Measurements from ENCODE around the gene PRDM16.

PRDM16 gene

DNA sequence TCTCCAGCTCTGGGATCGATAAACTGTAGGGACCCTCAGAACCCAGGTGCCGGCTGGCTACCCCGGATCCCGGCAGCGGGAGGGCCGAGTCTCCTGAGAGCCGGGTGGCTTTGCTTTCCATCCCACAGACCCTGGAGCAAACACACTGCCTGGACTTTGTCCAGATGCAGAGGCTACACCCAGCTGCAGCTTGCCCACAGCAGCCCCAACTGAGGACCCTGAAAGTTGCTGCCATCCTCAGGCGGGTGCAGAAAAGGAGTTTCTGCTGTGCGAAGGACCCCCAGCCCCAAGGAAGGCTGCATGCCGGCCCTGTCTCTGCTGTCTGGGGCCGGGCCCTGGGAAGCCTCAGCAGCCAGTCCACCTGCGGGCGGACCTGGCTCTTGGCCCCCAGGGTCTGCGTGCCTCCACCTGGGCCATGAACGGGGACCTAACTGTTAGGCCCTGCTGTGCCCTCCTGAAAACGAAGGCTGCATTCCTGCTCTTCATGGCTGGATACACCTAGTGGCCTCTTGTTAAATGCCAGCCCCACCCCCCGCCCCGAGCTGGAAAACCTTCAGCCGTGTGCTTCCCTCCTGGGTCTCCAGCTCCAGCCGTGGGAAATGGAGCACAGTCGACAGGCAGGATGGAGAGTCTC, 287.9 kb downstream of the PRDM16 start:
- DNase-seq (ENCODE audit: low read depth): no peak

GRCh38 chr1:3357526-3358297, 288.7 kb downstream of the PRDM16 start:
- no peak for DNase-seq (ENCODE audit: low read depth)

GRCh38 chr1:3359351-3359750, 290.3 kb downstream of the PRDM16 start:
- no peak for DNase-seq (ENCODE audit: low read depth)

GRCh38 chr1:3359756-3360440, 290.9 kb downstream of the PRDM16 start:
- no peak for DNase-seq (ENCODE audit: low read depth)

DNA sequence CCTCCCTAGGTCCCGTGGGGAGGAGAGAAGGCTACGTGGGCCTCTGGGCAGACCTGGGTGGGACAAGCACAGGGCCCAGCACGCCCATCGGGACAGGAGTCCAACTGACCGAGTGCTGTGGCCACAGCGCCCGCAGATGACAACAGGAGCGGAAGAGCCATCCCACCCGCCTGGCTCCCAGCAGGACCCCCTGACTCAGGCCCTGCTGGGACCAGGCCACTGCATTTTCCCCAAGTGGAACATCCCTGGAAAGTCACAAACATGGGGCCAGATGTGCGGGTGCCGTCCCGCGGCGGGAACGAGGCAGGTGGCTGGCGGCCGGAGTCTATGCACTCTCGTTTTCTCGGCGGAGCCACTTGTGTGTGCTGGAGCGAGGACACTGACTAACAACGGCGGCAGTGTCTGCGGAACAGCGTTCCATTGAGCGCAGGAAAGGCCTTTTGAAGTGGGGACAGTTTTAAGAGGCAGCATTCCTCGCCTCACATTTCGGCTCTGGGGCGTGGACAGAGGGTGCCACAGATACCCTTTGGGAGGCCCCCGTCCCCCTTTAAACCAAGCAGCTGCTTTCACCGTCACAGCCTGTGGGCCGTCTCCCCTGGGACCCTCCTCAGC, 291.7 kb downstream of the PRDM16 start:
- no peak for DNase-seq (ENCODE audit: low read depth)

GRCh38 chr1:3363023-3363422, 294.0 kb downstream of the PRDM16 start:
- no peak for DNase-seq (ENCODE audit: low read depth)

DNA sequence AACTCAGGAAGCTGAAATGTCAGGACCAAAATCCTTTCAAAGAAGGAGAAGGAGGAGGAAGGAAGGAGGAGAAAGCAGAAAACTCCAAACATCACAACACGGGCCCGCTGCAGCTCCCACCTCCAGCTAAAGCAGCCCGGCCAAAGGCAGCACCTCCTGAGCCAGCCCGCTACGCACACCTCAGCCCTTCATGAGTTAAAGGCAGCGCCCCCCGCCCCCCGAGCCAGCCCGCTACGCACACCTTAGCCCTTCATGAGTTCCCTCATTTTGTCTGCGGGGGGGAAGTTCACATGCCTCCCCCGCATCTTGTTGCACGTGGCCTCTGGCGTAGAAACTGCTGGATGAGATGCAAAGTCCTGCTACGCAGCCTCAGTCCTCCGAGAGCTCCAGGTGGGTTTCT, 294.8 kb downstream of the PRDM16 start:
- no peak for DNase-seq (ENCODE audit: low read depth)

GRCh38 chr1:3364551-3364950, 295.5 kb downstream of the PRDM16 start:
- DNase-seq (ENCODE audit: low read depth): no peak

DNA sequence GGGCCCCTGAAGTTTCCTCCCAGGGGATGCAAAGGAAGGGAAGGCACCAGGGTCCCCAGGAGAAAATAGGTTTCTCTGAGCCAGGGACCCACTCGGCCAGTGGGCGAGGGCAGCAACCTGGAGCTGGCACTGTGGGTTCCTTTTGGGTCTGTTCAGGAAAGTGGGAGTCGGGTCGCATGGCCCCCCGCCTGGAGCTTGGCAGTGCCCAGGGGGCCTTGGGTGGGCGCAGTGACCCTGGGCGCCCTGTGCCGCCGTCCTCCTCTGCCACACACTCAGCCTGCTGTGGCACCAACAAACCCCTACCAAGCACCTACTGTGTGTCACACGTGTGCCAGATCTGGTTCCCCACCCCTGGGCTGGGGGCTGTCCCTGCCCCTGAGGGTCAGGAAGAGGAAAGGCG, 296.0 kb downstream of the PRDM16 start:
- DNase-seq (ENCODE audit: low read depth): no peak

GRCh38 chr1:3365523-3366125, 296.6 kb downstream of the PRDM16 start:
- no peak for DNase-seq (ENCODE audit: low read depth)

- DNase-seq (ENCODE audit: low read depth): no peak
Observed at GRCh38 chr1:3366126-3367051, 297.4 kb downstream of the PRDM16 start.

GRCh38 chr1:3367376-3367775, 298.4 kb downstream of the PRDM16 start:
- DNase-seq (ENCODE audit: low read depth): no peak

DNA sequence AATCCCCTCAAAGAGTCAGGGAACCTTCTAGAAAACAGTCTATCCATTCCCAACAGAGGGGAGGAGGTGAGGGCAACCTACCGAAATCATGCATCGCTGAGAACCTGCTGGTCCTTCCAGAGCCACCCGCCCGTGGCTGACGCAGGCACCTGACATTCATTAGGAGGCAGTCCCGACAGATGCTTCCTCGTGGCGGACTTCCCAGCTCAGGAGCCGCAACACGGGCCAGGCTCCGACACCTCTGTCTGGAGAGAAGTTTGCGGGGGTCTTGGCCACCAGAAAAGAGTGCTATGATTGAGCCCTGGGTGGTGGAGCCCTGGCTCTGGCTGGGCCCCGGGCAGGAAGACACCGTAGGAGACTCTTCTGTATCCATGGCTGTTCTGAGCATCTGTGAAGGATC, 299.1 kb downstream of the PRDM16 start:
- DNase-seq (ENCODE audit: low read depth): no peak

GRCh38 chr1:3368711-3369445, 299.9 kb downstream of the PRDM16 start:
- DNase-seq (ENCODE audit: low read depth): no peak

DNA sequence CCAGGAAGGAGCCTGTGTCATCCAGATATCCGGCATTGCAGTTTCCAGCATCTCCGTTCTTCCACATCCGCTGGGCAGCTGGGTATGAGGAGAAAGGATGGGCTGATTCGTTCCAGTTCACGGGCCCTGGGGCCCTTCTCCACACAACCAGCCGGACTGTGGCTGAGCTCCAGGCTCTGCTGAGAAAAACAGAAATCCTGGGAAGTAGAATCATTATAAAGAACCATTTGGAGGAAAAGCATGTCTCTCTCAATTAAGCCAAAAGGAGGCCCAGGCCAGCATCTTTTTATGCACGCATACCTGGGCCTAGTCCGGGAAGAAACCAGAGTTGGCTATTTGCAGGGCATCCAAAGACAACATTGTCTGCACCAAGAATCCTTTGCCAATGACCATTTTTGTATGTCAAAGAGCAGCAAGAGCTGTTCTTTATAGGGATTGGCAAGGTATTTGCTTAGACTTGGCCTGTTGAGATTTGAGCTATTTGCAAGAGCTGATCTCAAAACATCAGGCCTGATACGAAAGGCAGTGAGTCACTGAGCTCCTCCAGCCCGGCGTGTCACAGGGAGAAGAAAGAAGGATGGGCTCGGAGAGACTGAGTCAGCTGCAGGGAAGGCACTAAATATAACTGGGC, 300.6 kb downstream of the PRDM16 start:
- no peak for DNase-seq (ENCODE audit: low read depth)

GRCh38 chr1:3370856-3371703, 302.1 kb downstream of the PRDM16 start:
- no peak for DNase-seq (ENCODE audit: low read depth)

GRCh38 chr1:3372317-3372716, 303.3 kb downstream of the PRDM16 start:
- DNase-seq (ENCODE audit: low read depth): no peak

DNA sequence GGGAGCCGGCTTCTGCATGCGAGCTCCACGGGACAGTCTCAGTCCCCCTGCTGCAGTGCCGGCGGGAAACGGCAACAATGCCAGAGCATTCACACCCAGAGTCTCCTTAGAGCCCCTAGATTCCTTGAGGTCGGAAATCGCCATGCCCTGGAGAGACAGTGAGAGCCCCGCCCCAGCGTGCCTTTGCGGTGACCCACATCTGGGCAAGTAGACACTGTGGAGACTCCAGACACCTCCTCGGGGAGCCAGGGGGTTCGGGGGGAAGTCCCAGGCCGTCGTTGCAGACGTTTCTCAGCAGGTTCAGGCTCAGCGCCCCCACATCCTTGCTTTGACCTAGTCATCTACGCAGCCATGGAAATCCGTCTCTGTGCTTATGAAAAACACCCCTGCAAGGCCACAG, 304.2 kb downstream of the PRDM16 start:
- no peak for DNase-seq (ENCODE audit: low read depth)

Data from stimulated activated CD8-positive, alpha-beta memory T cell treated with anti-CD3 and anti-CD28 coated beads, Interleukin-15, amount 100 ng/mL, for 24 hours (primary cell).